DOHH2 (cell line): Measurements from ENCODE around the gene RP2.

Experiments used
- H3F3A ChIP-seq: fragments of 200-600 bp; sonication (generic), shearing (Covaris generic); 2 replicates; pipeline ENCODE4 v1.6.0; 2016; ENCODE audit warnings: antibody characterized with exemption, mild to moderate bottlenecking; ENCODE audit not compliant: control insufficient read depth, insufficient read depth
- H3K27ac ChIP-seq: fragments of 200-600 bp; sonication (generic); 2 replicates; pipeline ENCODE4 v1.5.1; 2014; ENCODE audit warnings: low read depth, mild to moderate bottlenecking, low read length, moderate library complexity
- H3K27me3 ChIP-seq: fragments of 200-600 bp; sonication (generic); 2 replicates; pipeline ENCODE4 v1.6.1; 2014; ENCODE audit warnings: mild to moderate bottlenecking, low read length, mixed read lengths; ENCODE audit not compliant: control insufficient read depth
- H3K36me3 ChIP-seq: fragments of 200-600 bp; sonication (generic); 2 replicates; pipeline ENCODE4 v1.6.1; 2014; ENCODE audit warnings: mild to moderate bottlenecking, low read length, moderate library complexity, mixed read lengths; ENCODE audit not compliant: control insufficient read depth
- H3K4me1 ChIP-seq: fragments of 200-600 bp; sonication (generic); 2 replicates; pipeline ENCODE4 v1.6.1; 2014; ENCODE audit warnings: mild to moderate bottlenecking, low read length, mixed read lengths; ENCODE audit not compliant: control insufficient read depth
- H3K4me2 ChIP-seq: fragments of 200-600 bp; sonication (generic); 2 replicates; pipeline ENCODE4 v1.6.0; 2014; ENCODE audit warnings: mild to moderate bottlenecking, low read length, moderate library complexity
- H3K4me3 ChIP-seq: fragments of 200-600 bp; sonication (generic); 2 replicates; pipeline ENCODE4 v1.5.1; 2014; ENCODE audit warnings: mild to moderate bottlenecking, low read length, mixed read lengths
- H3K79me2 ChIP-seq: fragments of 200-600 bp; sonication (generic); 2 replicates; pipeline ENCODE4 v1.6.1; 2014; ENCODE audit warnings: mild to moderate bottlenecking, low read length, mixed read lengths; ENCODE audit not compliant: control insufficient read depth
- H3K9me2 ChIP-seq: fragments of 200-600 bp; sonication (generic); replicated peaks from 2 replicates; pipeline ENCODE4 v1.6.1; 2014; ENCODE audit warnings: mild to moderate bottlenecking, low read length, mixed read lengths; ENCODE audit not compliant: control insufficient read depth
- H3K9me3 ChIP-seq: fragments of 200-600 bp; sonication (generic); 2 replicates; pipeline ENCODE4 v1.6.1; 2014; ENCODE audit warnings: antibody characterized with exemption, low read length, mixed read lengths; ENCODE audit not compliant: control insufficient read depth, insufficient read depth
- H4K20me1 ChIP-seq: fragments of 200-600 bp; sonication (generic); 2 replicates; pipeline ENCODE4 v1.6.0; 2014; ENCODE audit warnings: low read depth, mild to moderate bottlenecking, antibody characterized with exemption, low read length, moderate library complexity; ENCODE audit not compliant: control insufficient read depth, insufficient read depth
- CTCF ChIP-seq: fragments of 200-600 bp; sonication (generic); IDR thresholded peaks from one replicate; pipeline ENCODE4 v1.5.1; 2014; ENCODE audit warnings: antibody characterized with exemption, mild to moderate bottlenecking, low read depth, low read length; ENCODE audit not compliant: poor library complexity, severe bottlenecking
- EZH2phosphoT487 ChIP-seq: fragments of 200-600 bp; sonication (generic); IDR thresholded peaks from 2 replicates; pipeline ENCODE4 v1.6.1; 2017; ENCODE audit warnings: borderline replicate concordance, mild to moderate bottlenecking, antibody characterized with exemption, low read length, moderate library complexity, mixed read lengths

RP2 gene

GRCh38 chrX:46920235-46920634, 83.4 kb downstream of the RP2 start:
- H4K20me1 ChIP-seq = no peaks in the 10 kb centered on the region
- TF ChIP-seq EZH2phosphoT487 = no peak
- no peak for TF ChIP-seq CTCF
- no peak overlapping the region for H3K4me2 ChIP-seq

GRCh38 chrX:46922611-46923010, 85.8 kb downstream of the RP2 start:
- peaks cover 16% of the 10 kb centered on the region for H3K79me2 ChIP-seq
- no peaks in the 10 kb centered on the region for H3F3A ChIP-seq
- H3K9me2 ChIP-seq = no peaks in the 10 kb centered on the region
- no peak overlapping the region for H3K4me2 ChIP-seq
- no peak for TF ChIP-seq CTCF
- TF ChIP-seq EZH2phosphoT487 = no peak
- no peaks in the 10 kb centered on the region for H4K20me1 ChIP-seq
- H3K27ac ChIP-seq = no peak overlapping the region
- H3K4me1 ChIP-seq = no peaks in the 10 kb centered on the region
- no peaks in the 10 kb centered on the region for H3K27me3 ChIP-seq
- H3K36me3 ChIP-seq = no peaks in the 10 kb centered on the region
- peaks cover 3% of the 10 kb centered on the region; the same call in 1 of the 2 replicates for H3K9me3 ChIP-seq
- H3K4me3 ChIP-seq = no peak overlapping the region

More at GRCh38 chrX:46920235-46920634, 83.4 kb downstream of the RP2 start:
- peaks cover 3% of the 10 kb centered on the region; the same call in 1 of the 2 replicates for H3K9me3 ChIP-seq
- H3K79me2 ChIP-seq = peaks cover 23% of the 10 kb centered on the region
- no peaks in the 10 kb centered on the region for H3K9me2 ChIP-seq
- no peaks in the 10 kb centered on the region for H3F3A ChIP-seq
- no peaks in the 10 kb centered on the region for H3K4me1 ChIP-seq
- no peaks in the 10 kb centered on the region; the same call in 1 of the 2 replicates for H3K27me3 ChIP-seq
- no peak overlapping the region for H3K4me3 ChIP-seq
- no peaks in the 10 kb centered on the region for H3K36me3 ChIP-seq
- no peak overlapping the region for H3K27ac ChIP-seq

GRCh38 chrX:46927718-46928117, 90.9 kb downstream of the RP2 start:
- H3K27ac ChIP-seq = no peak overlapping the region
- H4K20me1 ChIP-seq = no peaks in the 10 kb centered on the region
- TF ChIP-seq CTCF = no peak
- no peak for TF ChIP-seq EZH2phosphoT487
- H3K27me3 ChIP-seq = no peaks in the 10 kb centered on the region
- H3K9me2 ChIP-seq = no peaks in the 10 kb centered on the region
- no peaks in the 10 kb centered on the region for H3F3A ChIP-seq
- H3K4me3 ChIP-seq = no peak overlapping the region
- H3K79me2 ChIP-seq = peaks cover 4% of the 10 kb centered on the region; the same call in 1 of the 2 replicates
- no peaks in the 10 kb centered on the region for H3K4me1 ChIP-seq
- no peaks in the 10 kb centered on the region for H3K9me3 ChIP-seq
- no peaks in the 10 kb centered on the region for H3K36me3 ChIP-seq
- no peak overlapping the region for H3K4me2 ChIP-seq
